ENCODE results near the gene CTSK. TPM values are rescaled to one million over a fixed set of nuclear protein-coding genes. Genes with fewer than 3 reads are reported as not detected.
"Not testable (repeated sequence)": the region's sequence is repeated elsewhere in the genome, so short reads cannot be mapped to it uniquely, and the experiment has no call there.

Gene CTSK
- total RNA-seq, 1 donor from 2014 or later: 51.6 TPM

DNA sequence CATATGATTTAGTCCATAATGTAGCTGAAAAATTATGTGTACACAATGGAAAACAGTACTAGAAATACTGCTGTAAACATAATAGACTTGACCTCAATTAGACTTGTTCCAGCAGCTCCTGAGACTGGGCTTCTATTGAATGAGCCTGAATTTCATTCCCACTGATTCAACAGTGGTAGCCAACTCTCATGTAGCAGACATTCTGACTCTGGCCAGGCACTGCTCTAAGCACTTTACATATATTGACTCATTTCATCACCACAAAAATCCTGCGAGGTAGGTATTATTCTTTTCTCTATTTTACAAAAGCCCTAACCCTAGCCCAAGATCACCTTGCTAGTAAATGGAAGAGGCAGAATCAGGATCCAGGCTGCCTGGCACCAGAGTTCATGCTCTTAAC, 29.7 kb downstream of the CTSK start:
- Mint-ChIP-seq H3K27ac (ENCODE audit: unreplicated experiment) (no peak overlapping the region), H3K36me3 (ENCODE audit: unreplicated experiment) (no peaks in the 10 kb centered on the region), H3K27me3 (ENCODE audit: unreplicated experiment) (no peaks in the 10 kb centered on the region), H3K4me3 (ENCODE audit: unreplicated experiment) (no peak overlapping the region), H3K4me1 (ENCODE audit: unreplicated experiment) (no peaks in the 10 kb centered on the region), H3K9me3 (ENCODE audit: unreplicated experiment) (no peaks in the 10 kb centered on the region)
- DNase-seq (ENCODE audit: extremely low spot score, unreplicated experiment): no peak
- TF ChIP-seq, protein P1, sequence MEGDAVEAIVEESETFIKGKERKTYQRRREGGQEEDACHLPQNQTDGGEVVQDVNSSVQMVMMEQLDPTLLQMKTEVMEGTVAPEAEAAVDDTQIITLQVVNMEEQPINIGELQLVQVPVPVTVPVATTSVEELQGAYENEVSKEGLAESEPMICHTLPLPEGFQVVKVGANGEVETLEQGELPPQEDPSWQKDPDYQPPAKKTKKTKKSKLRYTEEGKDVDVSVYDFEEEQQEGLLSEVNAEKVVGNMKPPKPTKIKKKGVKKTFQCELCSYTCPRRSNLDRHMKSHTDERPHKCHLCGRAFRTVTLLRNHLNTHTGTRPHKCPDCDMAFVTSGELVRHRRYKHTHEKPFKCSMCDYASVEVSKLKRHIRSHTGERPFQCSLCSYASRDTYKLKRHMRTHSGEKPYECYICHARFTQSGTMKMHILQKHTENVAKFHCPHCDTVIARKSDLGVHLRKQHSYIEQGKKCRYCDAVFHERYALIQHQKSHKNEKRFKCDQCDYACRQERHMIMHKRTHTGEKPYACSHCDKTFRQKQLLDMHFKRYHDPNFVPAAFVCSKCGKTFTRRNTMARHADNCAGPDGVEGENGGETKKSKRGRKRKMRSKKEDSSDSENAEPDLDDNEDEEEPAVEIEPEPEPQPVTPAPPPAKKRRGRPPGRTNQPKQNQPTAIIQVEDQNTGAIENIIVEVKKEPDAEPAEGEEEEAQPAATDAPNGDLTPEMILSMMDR (IDR thresholded peaks at IDR 0.05): no peak

DNA sequence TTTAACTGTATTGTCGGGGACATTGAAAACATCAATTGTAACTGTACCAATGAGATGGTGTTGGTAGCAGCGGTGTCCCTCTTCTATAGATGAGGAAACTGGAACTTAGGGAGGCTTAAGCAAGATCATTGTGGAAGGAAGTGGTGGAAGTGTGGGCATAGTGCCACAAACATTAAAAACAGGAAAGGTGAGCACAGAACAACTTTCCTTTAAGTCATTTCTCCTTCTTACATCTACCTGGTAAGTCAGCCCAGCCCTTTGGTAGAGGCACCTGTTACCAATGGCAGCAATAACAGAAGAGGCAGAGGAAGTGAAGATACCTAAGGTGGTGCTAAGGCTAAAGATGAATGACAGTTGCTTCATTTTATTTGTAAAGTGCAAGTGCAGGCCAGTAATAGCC, 30.5 kb downstream of the CTSK start:
- Mint-ChIP-seq H3K27me3 (ENCODE audit: unreplicated experiment) (no peaks in the 10 kb centered on the region), H3K4me3 (ENCODE audit: unreplicated experiment) (no peak overlapping the region), H3K9me3 (ENCODE audit: unreplicated experiment) (no peaks in the 10 kb centered on the region), H3K27ac (ENCODE audit: unreplicated experiment) (no peak overlapping the region), H3K4me1 (ENCODE audit: unreplicated experiment) (no peaks in the 10 kb centered on the region), H3K36me3 (ENCODE audit: unreplicated experiment) (no peaks in the 10 kb centered on the region)
- DNase-seq (ENCODE audit: extremely low spot score, unreplicated experiment): no peak
- TF ChIP-seq, protein P1 (IDR thresholded peaks at IDR 0.05): no peak

GRCh38 chr1:150775931-150776505, 32.0 kb downstream of the CTSK start:
- not testable (repeated sequence) for DNase-seq (ENCODE audit: extremely low spot score, unreplicated experiment); H3K4me3 Mint-ChIP-seq (ENCODE audit: unreplicated experiment); H3K36me3 Mint-ChIP-seq (ENCODE audit: unreplicated experiment); H3K4me1 Mint-ChIP-seq (ENCODE audit: unreplicated experiment); H3K9me3 Mint-ChIP-seq (ENCODE audit: unreplicated experiment); H3K27me3 Mint-ChIP-seq (ENCODE audit: unreplicated experiment); H3K27ac Mint-ChIP-seq (ENCODE audit: unreplicated experiment)

GRCh38 chr1:150775276-150775675, 32.8 kb downstream of the CTSK start:
- H3K4me1 Mint-ChIP-seq (ENCODE audit: unreplicated experiment): no peaks in the 10 kb centered on the region
- TF ChIP-seq, protein P1 (IDR thresholded peaks at IDR 0.05): no peak
- no peak overlapping the region for H3K27ac Mint-ChIP-seq (ENCODE audit: unreplicated experiment)

GRCh38 chr1:150772326-150772725, 35.7 kb downstream of the CTSK start:
- no peaks in the 10 kb centered on the region for H3K4me1 Mint-ChIP-seq (ENCODE audit: unreplicated experiment)
- H3K36me3 Mint-ChIP-seq (ENCODE audit: unreplicated experiment): no peaks in the 10 kb centered on the region
- no peak for DNase-seq (ENCODE audit: extremely low spot score, unreplicated experiment)
- H3K9me3 Mint-ChIP-seq (ENCODE audit: unreplicated experiment): no peaks in the 10 kb centered on the region
- H3K27me3 Mint-ChIP-seq (ENCODE audit: unreplicated experiment): no peaks in the 10 kb centered on the region
- H3K4me3 Mint-ChIP-seq (ENCODE audit: unreplicated experiment): no peak overlapping the region
- TF ChIP-seq, protein P1 (IDR thresholded peaks at IDR 0.05): no peak
- H3K27ac Mint-ChIP-seq (ENCODE audit: unreplicated experiment): no peak overlapping the region

More at GRCh38 chr1:150775276-150775675, 32.8 kb downstream of the CTSK start:
- DNase-seq (ENCODE audit: extremely low spot score, unreplicated experiment): no peak
- Mint-ChIP-seq H3K27me3 (ENCODE audit: unreplicated experiment) (no peaks in the 10 kb centered on the region), H3K9me3 (ENCODE audit: unreplicated experiment) (no peaks in the 10 kb centered on the region), H3K4me3 (ENCODE audit: unreplicated experiment) (no peak overlapping the region), H3K36me3 (ENCODE audit: unreplicated experiment) (no peaks in the 10 kb centered on the region)

DNA sequence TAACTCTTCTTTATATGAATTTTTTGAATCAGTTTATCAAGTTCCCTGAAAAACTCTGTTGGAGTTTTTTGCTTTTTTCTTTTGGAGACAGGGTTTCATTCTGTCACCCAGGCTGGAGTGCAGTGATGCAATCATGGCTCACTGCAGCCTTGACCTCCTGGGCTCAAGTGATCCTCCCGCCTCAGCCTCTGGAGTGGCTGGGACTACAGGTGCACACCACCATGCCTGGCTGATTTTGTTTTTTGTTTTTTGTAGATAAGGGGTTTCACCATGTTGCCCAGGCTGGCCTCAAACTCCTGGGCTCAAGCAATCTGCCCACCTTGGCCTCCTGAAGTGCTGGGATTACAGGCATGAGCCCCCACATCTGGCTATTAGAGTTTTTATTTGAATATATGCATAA, 40.4 kb downstream of the CTSK start:
- H3K27ac Mint-ChIP-seq (ENCODE audit: unreplicated experiment); H3K4me3 Mint-ChIP-seq (ENCODE audit: unreplicated experiment); H3K9me3 Mint-ChIP-seq (ENCODE audit: unreplicated experiment); H3K36me3 Mint-ChIP-seq (ENCODE audit: unreplicated experiment); DNase-seq (ENCODE audit: extremely low spot score, unreplicated experiment); H3K27me3 Mint-ChIP-seq (ENCODE audit: unreplicated experiment): not testable (repeated sequence)
- peaks cover 19% of the 10 kb centered on the region for H3K4me1 Mint-ChIP-seq (ENCODE audit: unreplicated experiment)

GRCh38 chr1:150765977-150766301, 42.1 kb downstream of the CTSK start:
- not testable (repeated sequence) for H3K4me3 Mint-ChIP-seq (ENCODE audit: unreplicated experiment); DNase-seq (ENCODE audit: extremely low spot score, unreplicated experiment); H3K27me3 Mint-ChIP-seq (ENCODE audit: unreplicated experiment); H3K36me3 Mint-ChIP-seq (ENCODE audit: unreplicated experiment); H3K9me3 Mint-ChIP-seq (ENCODE audit: unreplicated experiment)
- H3K27ac Mint-ChIP-seq (ENCODE audit: unreplicated experiment): peak overlapping the region; percentile 81
- peaks cover 19% of the 10 kb centered on the region for H3K4me1 Mint-ChIP-seq (ENCODE audit: unreplicated experiment)
